Transverse colon (tissue), 4 donors: ENCODE measurements around the gene ZNF500.

ENCODE experiments used
- POLR2A ChIP-seq: fragments of 450-650 bp; IDR thresholded peaks from one replicate; pipeline ENCODE4 v1.6.1; 2016; ENCODE audit warnings: antibody characterized with exemption, mild to moderate bottlenecking, moderate library complexity
- POLR2AphosphoS5 ChIP-seq, 3 donors: sonication (generic); formaldehyde crosslinking; IDR thresholded peaks; one replicate each; pipeline ENCODE4 v1.6.1; 2016; ENCODE audit warnings: antibody characterized with exemption in 3 of 3
- TF ChIP-seq, protein P1 (sequence below), 5 experiments: fragments of 200-600 bp in 3 of 5; fragments of 450-650 bp in 2 of 5; sonication (generic) in 3 of 5; IDR thresholded peaks; 1 replicate in 2 of 5; 2 replicates in 3 of 5; pipeline ENCODE4 v1.5.1; 2016 to 2017; ENCODE audit warnings: antibody characterized with exemption in 5 of 5, inconsistent platforms in 3 of 5, mild to moderate bottlenecking in 2 of 5, moderate library complexity in 1 of 5

DNA sequence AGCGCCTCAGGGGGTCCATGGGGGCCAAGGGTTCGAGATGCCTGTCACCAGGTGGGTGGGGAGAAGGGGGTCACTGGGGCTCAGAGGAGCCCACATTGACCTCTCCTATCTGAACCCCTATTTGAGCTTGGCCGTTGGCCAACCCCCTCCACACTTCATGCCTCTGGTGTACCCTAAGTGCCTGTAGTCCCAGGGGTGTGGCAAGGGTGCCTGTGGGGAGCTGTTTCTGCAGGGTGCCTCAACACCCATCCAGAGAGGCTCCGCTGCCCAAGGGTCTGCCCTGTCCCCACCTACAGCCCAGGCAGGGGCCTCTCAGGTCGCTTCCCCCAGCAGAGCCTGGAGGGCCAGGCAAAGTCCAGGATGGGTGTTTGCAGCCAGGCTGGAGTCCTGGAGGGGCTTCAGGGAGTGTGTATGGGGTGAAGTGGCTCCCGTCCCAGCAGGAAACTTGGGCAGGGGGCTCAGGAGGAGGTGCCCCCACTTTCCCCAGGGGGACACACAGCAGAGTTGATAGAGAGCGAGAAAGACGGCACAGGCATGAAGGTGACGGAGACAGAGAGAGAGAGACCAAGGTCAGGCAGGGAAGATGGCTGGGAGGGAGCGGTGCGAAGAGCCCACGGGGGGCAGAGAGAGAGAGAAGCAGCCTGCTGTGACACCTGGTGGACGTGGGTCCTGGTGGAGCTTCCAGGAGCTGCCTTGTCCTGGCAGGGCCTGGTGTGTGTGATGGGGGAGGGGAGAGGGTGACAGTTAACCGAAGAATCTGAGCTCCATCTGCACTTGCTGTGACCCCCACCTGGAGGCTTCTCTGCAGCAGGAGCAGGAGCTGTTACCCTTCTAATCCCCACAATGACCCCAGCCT is 20.9 kb upstream of the ZNF500 start, which contains the start of gene SEPTIN12:
- TF ChIP-seq, protein P1, sequence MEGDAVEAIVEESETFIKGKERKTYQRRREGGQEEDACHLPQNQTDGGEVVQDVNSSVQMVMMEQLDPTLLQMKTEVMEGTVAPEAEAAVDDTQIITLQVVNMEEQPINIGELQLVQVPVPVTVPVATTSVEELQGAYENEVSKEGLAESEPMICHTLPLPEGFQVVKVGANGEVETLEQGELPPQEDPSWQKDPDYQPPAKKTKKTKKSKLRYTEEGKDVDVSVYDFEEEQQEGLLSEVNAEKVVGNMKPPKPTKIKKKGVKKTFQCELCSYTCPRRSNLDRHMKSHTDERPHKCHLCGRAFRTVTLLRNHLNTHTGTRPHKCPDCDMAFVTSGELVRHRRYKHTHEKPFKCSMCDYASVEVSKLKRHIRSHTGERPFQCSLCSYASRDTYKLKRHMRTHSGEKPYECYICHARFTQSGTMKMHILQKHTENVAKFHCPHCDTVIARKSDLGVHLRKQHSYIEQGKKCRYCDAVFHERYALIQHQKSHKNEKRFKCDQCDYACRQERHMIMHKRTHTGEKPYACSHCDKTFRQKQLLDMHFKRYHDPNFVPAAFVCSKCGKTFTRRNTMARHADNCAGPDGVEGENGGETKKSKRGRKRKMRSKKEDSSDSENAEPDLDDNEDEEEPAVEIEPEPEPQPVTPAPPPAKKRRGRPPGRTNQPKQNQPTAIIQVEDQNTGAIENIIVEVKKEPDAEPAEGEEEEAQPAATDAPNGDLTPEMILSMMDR (IDR thresholded peaks at IDR 0.05), result no peak
- no peak for TF ChIP-seq POLR2A
- TF ChIP-seq POLR2AphosphoS5 (IDR thresholded peaks at IDR 0.05), result no peak
